Stimulated activated effector memory CD8-positive, alpha-beta T cell treated with anti-CD3 and anti-CD28 coated beads, Interleukin-12 subunit alpha, Interleukin-12 subunit beta, amount 100 ng/mL, for 72 hours (primary cell): ENCODE measurements around the gene ZMYM5.
"Not testable (repeated sequence)": the region's sequence is repeated elsewhere in the genome, so short reads cannot be mapped to it uniquely, and the experiment has no call there.

Experiments
- ATAC-seq: fragments of 150-1000 bp; cut with Tn5 transposase; 2 replicates; pipeline ENCODE4 v1.10.0; 2021
- DNase-seq, 2 donors: peaks; one replicate each; pipeline ENCODE4 v3.0.0; 2021 to 2022; ENCODE audit warnings: low spot score in 2 of 2
- H3K27ac Mint-ChIP-seq: one replicate; pipeline ENCODE4 v1.8.0; 2022; ENCODE audit warnings: mild to moderate bottlenecking, mixed read lengths
- H3K36me3 Mint-ChIP-seq: one replicate; pipeline ENCODE4 v1.8.0; 2022; ENCODE audit warnings: mild to moderate bottlenecking, mixed read lengths
- H3K4me1 Mint-ChIP-seq: one replicate; pipeline ENCODE4 v1.8.0; 2022; ENCODE audit warnings: mixed read lengths
- H3K4me3 Mint-ChIP-seq: one replicate; pipeline ENCODE4 v1.8.0; 2022; ENCODE audit warnings: mild to moderate bottlenecking, mixed read lengths
- H3K9me3 Mint-ChIP-seq: one replicate; pipeline ENCODE4 v1.8.0; 2022; ENCODE audit warnings: mixed read lengths

Gene ZMYM5

GRCh38 chr13:19791953-19792537, 71.4 kb downstream of the ZMYM5 start:
- H3K27ac Mint-ChIP-seq, result no peak overlapping the region
- no peak for DNase-seq

GRCh38 chr13:19782727-19783682, 80.4 kb downstream of the ZMYM5 start, which contains the start of gene PSPC1:
PSPC1 (minus strand) TSS chr13:19782945; CDS start chr13:19782757, 188 bp downstream.
- not testable (repeated sequence) for H3K9me3 Mint-ChIP-seq, H3K4me1 Mint-ChIP-seq
- DNase-seq (peak; percentile 95), ATAC-seq (peak; percentile 93)
- peaks cover 30% of the 10 kb centered on the region for H3K36me3 Mint-ChIP-seq
- H3K27ac Mint-ChIP-seq, result peak within 1 kb of the TSS; percentile 99
- H3K4me3 Mint-ChIP-seq, result peak within 1 kb of the TSS; percentile 89

More at GRCh38 chr13:19791953-19792537, 71.4 kb downstream of the ZMYM5 start:
- Mint-ChIP-seq H3K9me3 (no peaks in the 10 kb centered on the region), H3K36me3 (peaks cover 7% of the 10 kb centered on the region), H3K4me1 (no peaks in the 10 kb centered on the region), H3K4me3 (no peak overlapping the region)
- ATAC-seq, result no peak

GRCh38 chr13:19782049-19782726, 81.3 kb downstream of the ZMYM5 start:
- DNase-seq, result peak; percentile 44 to 79
- Mint-ChIP-seq H3K4me1 (peaks cover 6% of the 10 kb centered on the region), H3K9me3 (no peaks in the 10 kb centered on the region), H3K27ac (peak overlapping the region; percentile 99), H3K36me3 (peaks cover 38% of the 10 kb centered on the region), H3K4me3 (peak overlapping the region; percentile 89)
- ATAC-seq, result peak; percentile 70

GRCh38 chr13:19781526-19781925, 81.9 kb downstream of the ZMYM5 start:
- peak overlapping the region; percentile 89 for H3K4me3 Mint-ChIP-seq
- peak overlapping the region; percentile 99 for H3K27ac Mint-ChIP-seq
- DNase-seq (no peak), ATAC-seq (no peak)
- peaks cover 44% of the 10 kb centered on the region for H3K36me3 Mint-ChIP-seq
- H3K9me3 Mint-ChIP-seq, result no peaks in the 10 kb centered on the region
- peaks cover 6% of the 10 kb centered on the region for H3K4me1 Mint-ChIP-seq

- not testable (repeated sequence) for DNase-seq, ATAC-seq, H3K9me3 Mint-ChIP-seq, H3K4me1 Mint-ChIP-seq
- Mint-ChIP-seq H3K36me3 (peaks cover 50% of the 10 kb centered on the region), H3K27ac (peak overlapping the region; percentile 99), H3K4me3 (peak overlapping the region; percentile 89)
Measured at GRCh38 chr13:19780753-19781418, 82.6 kb downstream of the ZMYM5 start.
